Left lung (tissue), 10 donors: Measurements from ENCODE around the gene KIF6. TPM values are rescaled to one million over a fixed set of nuclear protein-coding genes. Genes with fewer than 3 reads are reported as not detected.

ENCODE experiments used
- ATAC-seq: fragments of 200-7000 bp; cut with Tn5 transposase; one replicate; pipeline ENCODE4 v1.9.1; 2020; ENCODE audit warnings: moderate library complexity
- DNase-seq, 4 donors: peaks; one replicate each; pipeline ENCODE4 v3.0.0-alpha.2; 2013 to 2020
- H3K27ac ChIP-seq, 2 donors: fragments of 200-600 bp; sonication (generic) in 1 of 2; one replicate each; pipeline versions ENCODE4 v1.5.0 to v1.8.0; 2020 to 2021
- H3K27me3 ChIP-seq, 2 donors: fragments of 200-600 bp; sonication (generic) in 1 of 2; one replicate each; pipeline versions ENCODE4 v1.5.0 to v1.8.0; 2020 to 2021
- H3K36me3 ChIP-seq, 2 donors: fragments of 200-600 bp; sonication (generic) in 1 of 2; one replicate each; pipeline versions ENCODE4 v1.5.0 to v1.8.0; 2020 to 2021
- H3K4me1 ChIP-seq, 2 donors: fragments of 200-600 bp; one replicate each; pipeline ENCODE4 v1.8.0; 2021
- H3K4me3 ChIP-seq, 2 donors: fragments of 200-600 bp; sonication (generic) in 1 of 2; one replicate each; pipeline versions ENCODE4 v1.5.0 to v1.8.0; 2020 to 2021; ENCODE audit warnings: mild to moderate bottlenecking in 1 of 2
- H3K9me3 ChIP-seq, 2 donors: fragments of 200-600 bp; sonication (generic) in 1 of 2; one replicate each; pipeline versions ENCODE4 v1.5.0 to v1.8.0; 2020 to 2021
- intact Hi-C, 2 donors: fragments of 100-400 bp; cut with DNase I; formaldehyde crosslinking; loops; one replicate each; pipeline versions ENCODE4 v1.11.2 to v1.14.2; 2022
- polyA plus RNA-seq, 6 donors: library from polyadenylated mRNA; unstranded; fragments of 120-200 nt; gene quantifications; one replicate each; pipeline ENCODE4 v1.2.1, GENCODE V29; 2013; ENCODE audit not compliant: insufficient read length in 6 of 6
- total RNA-seq, 2 donors: library from RNA; stranded (reverse); fragmentation: NEBNext Ultra II Directional; extraction: Animal tissue kit (Norgen Biotek cat#: 25700); gene quantifications; one replicate each; pipeline ENCODE4 v1.2.1, GENCODE V29; 2021
- TF ChIP-seq, protein P1 (sequence below), 2 donors: fragments of 200-600 bp; sonication (generic) in 1 of 2; IDR thresholded peaks; one replicate each; pipeline versions ENCODE4 v1.5.0 to v1.8.0; 2021; ENCODE audit warnings: antibody characterized with exemption in 2 of 2
- donor health status: DM: no; HTN: yes; CAD: no.
- donor health status: DM: no; HTN: no; CAD: no.

Gene KIF6
- total and polyA plus RNA-seq, 8 donors = 0.93 to 4.4 (median 2.8) TPM

DNA sequence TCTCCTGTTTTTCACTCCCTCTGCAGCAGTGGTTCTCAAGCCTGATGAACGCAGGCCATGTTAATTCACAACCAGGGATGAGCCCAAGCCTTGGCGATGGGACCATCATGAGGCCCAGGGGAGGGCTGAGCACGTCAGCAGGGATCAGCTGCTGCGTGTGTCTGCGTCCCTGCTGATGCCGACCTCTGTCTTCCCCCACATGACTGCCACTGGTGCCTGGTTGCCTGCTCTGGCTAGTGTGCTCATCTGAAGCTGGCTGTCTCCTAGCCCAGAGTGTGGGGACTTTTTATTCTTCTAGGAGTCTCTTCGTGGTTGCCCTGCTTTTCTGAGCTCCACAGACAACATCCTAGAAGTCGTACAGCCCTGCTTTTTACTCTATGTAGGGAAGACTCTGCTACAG lies 361.9 kb downstream of the KIF6 start:
- no peak for ATAC-seq
- H3K36me3 ChIP-seq = no peaks in the 10 kb centered on the region
- DNase-seq = no peak
- no peaks in the 10 kb centered on the region for H3K27me3 ChIP-seq
- H3K4me3 ChIP-seq = no peak overlapping the region
- TF ChIP-seq, protein P1, sequence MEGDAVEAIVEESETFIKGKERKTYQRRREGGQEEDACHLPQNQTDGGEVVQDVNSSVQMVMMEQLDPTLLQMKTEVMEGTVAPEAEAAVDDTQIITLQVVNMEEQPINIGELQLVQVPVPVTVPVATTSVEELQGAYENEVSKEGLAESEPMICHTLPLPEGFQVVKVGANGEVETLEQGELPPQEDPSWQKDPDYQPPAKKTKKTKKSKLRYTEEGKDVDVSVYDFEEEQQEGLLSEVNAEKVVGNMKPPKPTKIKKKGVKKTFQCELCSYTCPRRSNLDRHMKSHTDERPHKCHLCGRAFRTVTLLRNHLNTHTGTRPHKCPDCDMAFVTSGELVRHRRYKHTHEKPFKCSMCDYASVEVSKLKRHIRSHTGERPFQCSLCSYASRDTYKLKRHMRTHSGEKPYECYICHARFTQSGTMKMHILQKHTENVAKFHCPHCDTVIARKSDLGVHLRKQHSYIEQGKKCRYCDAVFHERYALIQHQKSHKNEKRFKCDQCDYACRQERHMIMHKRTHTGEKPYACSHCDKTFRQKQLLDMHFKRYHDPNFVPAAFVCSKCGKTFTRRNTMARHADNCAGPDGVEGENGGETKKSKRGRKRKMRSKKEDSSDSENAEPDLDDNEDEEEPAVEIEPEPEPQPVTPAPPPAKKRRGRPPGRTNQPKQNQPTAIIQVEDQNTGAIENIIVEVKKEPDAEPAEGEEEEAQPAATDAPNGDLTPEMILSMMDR (IDR thresholded peaks at IDR 0.05) = no peak
- H3K4me1 ChIP-seq = peaks cover 0 to 5% of the 10 kb centered on the region in 2 donors
- H3K27ac ChIP-seq = no peak overlapping the region
- no peaks in the 10 kb centered on the region for H3K9me3 ChIP-seq
- intact Hi-C loops = loop anchor here in 1 of 2 donors (10.0 kb wide), 1 partner anchor 522 kb away; no protein-coding TSS in a partner anchor

DNA sequence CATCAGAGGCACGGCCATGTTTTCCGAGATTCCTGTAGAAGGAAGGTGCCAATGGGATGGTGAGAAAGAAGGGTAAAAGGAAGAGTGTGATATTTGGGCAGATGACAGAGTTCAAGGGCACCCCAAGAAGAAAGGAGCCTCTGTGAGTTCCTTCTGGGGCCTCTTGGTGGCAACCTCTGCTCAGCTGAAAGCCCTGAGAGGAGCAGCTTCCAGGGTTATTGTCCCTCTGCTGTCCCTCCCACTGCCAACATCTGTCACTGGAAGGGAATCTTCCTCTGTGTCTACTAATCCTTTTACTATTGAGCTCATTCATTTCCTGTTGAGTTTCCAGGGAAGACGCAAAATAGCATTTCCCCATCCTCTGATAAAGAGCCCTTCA lies 362.7 kb downstream of the KIF6 start:
- no peak overlapping the region for H3K4me3 ChIP-seq
- H3K27ac ChIP-seq = no peak overlapping the region
- TF ChIP-seq, protein P1 (IDR thresholded peaks at IDR 0.05) = no peak
- H3K27me3 ChIP-seq = no peaks in the 10 kb centered on the region
- no peaks in the 10 kb centered on the region for H3K36me3 ChIP-seq
- intact Hi-C loops = loop anchor here in 1 of 2 donors (10.0 kb wide), 1 partner anchor 522 kb away; no protein-coding TSS in a partner anchor
- ATAC-seq (peak; percentile 13), DNase-seq (no peak)
- peaks cover 0 to 5% of the 10 kb centered on the region in 2 donors for H3K4me1 ChIP-seq
- no peaks in the 10 kb centered on the region for H3K9me3 ChIP-seq

DNA sequence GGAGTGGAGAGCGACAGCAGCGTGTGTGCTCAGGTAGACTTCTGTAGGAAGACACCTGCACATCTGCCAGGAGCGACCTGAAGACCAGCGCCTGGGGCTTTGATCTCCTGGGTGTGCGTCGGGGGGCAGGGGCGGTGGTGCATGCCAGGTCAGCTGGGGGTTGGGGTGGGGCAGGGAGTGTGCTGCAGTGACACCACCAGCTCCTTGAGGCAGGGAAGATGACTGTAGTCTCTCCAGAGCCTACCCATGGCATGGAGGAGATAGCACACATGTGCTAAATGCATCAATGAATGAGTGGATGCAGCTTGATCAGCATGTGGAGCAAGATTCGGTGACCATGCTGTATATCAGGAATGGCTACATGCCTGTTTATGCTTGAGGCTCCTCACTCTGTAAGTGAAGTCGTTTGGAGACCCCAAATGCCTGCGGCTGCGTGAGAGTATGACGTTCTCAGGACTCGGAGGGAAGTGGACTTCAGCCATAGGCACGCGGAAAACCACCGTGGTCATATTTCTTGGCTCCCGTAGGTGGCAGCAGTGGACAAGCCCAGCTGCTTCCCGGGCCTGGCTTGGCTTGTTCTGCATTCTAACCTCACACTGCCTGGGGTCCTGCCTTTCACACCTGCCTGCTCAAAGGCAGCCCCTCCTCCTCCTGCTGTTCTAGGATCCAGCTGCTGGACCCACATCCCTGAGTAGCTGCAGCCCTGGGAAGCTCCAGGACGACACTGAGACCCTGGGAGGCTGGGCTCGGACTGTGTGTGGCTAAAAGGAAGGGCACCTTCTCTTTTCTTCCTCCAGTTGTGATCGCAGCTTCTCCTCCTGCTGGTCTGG lies 363.3 kb downstream of the KIF6 start:
- no peaks in the 10 kb centered on the region for H3K9me3 ChIP-seq
- peaks cover 0 to 5% of the 10 kb centered on the region in 2 donors for H3K4me1 ChIP-seq
- TF ChIP-seq, protein P1 (IDR thresholded peaks at IDR 0.05) = peak; percentile 69 to 73
- no peaks in the 10 kb centered on the region for H3K36me3 ChIP-seq
- H3K4me3 ChIP-seq = no peak overlapping the region
- DNase-seq (peak in 3 of 4 donors; percentile 58 to 81 (median 75)), ATAC-seq (peak; percentile 93)
- H3K27ac ChIP-seq = no peak overlapping the region
- H3K27me3 ChIP-seq = no peaks in the 10 kb centered on the region
- intact Hi-C loops = loop anchor here in 1 of 2 donors (10.0 kb wide), 1 partner anchor 523 kb away; no protein-coding TSS in a partner anchor

DNA sequence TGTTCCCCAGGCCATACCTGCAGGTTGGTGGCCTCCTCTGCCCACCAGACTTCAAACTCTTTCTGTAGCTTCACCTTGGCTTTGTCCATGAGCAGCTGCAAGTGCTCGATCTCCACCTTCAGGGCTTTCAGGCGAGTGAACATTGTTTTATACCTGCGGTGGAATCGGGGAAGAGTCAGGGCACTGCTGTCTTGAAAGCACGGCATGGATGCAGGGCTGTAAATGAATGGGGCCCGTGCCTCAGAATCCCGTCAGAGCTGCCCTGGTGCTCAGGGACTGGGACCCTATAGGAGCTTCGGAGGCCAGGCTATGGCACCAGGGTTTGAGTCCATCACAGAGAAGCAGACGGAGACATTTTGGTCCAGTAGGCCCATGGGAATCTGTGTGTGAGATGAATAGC lies 364.8 kb downstream of the KIF6 start:
- no peak overlapping the region for H3K27ac ChIP-seq
- H3K4me3 ChIP-seq = no peak overlapping the region
- intact Hi-C loops = loop anchor here in 1 of 2 donors (10.0 kb wide), 1 partner anchor 524 kb away; no protein-coding TSS in a partner anchor
- TF ChIP-seq, protein P1 (IDR thresholded peaks at IDR 0.05) = no peak
- DNase-seq (no peak), ATAC-seq (no peak)
- H3K9me3 ChIP-seq = no peaks in the 10 kb centered on the region
- H3K4me1 ChIP-seq = peaks cover 0 to 5% of the 10 kb centered on the region in 2 donors
- H3K36me3 ChIP-seq = no peaks in the 10 kb centered on the region
- no peaks in the 10 kb centered on the region for H3K27me3 ChIP-seq

DNA sequence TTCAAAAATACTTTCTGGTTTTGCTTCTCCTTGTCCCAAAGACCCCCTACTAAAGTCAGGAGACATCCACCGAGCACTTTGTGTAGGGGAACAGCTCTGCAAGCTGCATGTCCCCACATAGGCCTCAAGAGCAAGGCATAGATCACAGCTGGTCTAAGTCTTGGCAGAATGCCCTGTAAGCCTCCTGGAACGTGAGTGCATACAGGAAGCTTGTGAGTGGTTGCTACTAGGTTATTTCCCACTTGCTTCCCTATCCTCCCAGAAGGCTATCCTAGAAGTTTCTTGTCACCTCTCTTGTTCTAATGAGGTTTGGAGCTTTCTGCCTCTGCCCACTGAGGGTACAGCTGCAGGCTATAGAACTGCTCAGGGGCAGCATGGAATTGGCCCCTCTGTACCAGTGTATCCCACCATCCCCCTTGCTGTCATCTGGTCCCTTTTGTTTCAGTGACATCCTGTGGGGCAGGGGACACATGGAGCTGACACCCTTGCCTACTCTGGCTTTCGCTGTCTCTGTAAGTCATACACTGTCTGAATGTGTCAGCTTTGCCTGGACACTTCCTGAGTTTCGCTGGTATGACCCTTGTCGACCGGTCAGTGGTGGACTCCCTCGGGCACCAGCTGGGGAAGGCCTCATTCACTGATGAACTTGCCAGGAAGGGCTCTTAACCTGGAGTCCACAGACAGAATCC lies 367.1 kb downstream of the KIF6 start:
- Histone ChIP-seq H3K9me3 (no peaks in the 10 kb centered on the region), H3K27ac (no peak overlapping the region), H3K4me1 (peaks cover 0 to 5% of the 10 kb centered on the region in 2 donors), H3K4me3 (no peak overlapping the region), H3K36me3 (no peaks in the 10 kb centered on the region), H3K27me3 (no peaks in the 10 kb centered on the region)
- DNase-seq (peak in 2 of 4 donors; percentile 69 to 88), ATAC-seq (peak; percentile 62)
- intact Hi-C loops = no loop called here
- TF ChIP-seq, protein P1 (IDR thresholded peaks at IDR 0.05) = no peak
